HL-60 (cell line): ENCODE results near the gene PSMD1.

Experiments used
- DNase-seq, 2 experiments: peaks; one replicate each; pipeline ENCODE4 v3.0.0-alpha.2; 2010 to 2020; ENCODE audit warnings: low read depth in 1 of 2, low spot score in 1 of 2
- H3K27ac ChIP-seq: fragments of 250-450 bp; sonication (Bioruptor Pico); replicated peaks from 2 replicates; pipeline ENCODE4 v1.5.1; 2020; ENCODE audit warnings: mild to moderate bottlenecking, moderate library complexity
- H3K27me3 ChIP-seq: fragments of 250-450 bp; sonication (Bioruptor Pico); 2 replicates; pipeline ENCODE4 v1.5.1; 2021; ENCODE audit warnings: mild to moderate bottlenecking, moderate library complexity; ENCODE audit not compliant: insufficient read depth, poor library complexity, severe bottlenecking
- H3K4me3 ChIP-seq: replicated peaks from 2 replicates; pipeline ENCODE4 v1.5.1; 2011; ENCODE audit warnings: mild to moderate bottlenecking, control low read depth, low read length; ENCODE audit not compliant: insufficient read depth
- GABPA ChIP-seq: IDR thresholded peaks from 2 replicates; pipeline ENCODE4 v1.6.1; 2012; ENCODE audit warnings: low read depth
- POLR2AphosphoS5 ChIP-seq: IDR thresholded peaks from 2 replicates; pipeline ENCODE4 v1.6.1; 2012; ENCODE audit warnings: low read depth
- REST ChIP-seq: IDR thresholded peaks from 2 replicates; pipeline ENCODE4 v1.6.1; 2012; ENCODE audit warnings: low read depth; ENCODE audit not compliant: insufficient replicate concordance
- SPI1 ChIP-seq: IDR thresholded peaks from 2 replicates; pipeline ENCODE4 v1.6.1; 2012; ENCODE audit warnings: low read depth, mild to moderate bottlenecking, borderline replicate concordance
- TF ChIP-seq, protein P1 (sequence below): IDR thresholded peaks from one replicate; pipeline ENCODE4 v1.5.1; 2011; ENCODE audit warnings: low read length, control low read depth, inconsistent platforms; ENCODE audit not compliant: insufficient read depth

PSMD1 gene

DNA sequence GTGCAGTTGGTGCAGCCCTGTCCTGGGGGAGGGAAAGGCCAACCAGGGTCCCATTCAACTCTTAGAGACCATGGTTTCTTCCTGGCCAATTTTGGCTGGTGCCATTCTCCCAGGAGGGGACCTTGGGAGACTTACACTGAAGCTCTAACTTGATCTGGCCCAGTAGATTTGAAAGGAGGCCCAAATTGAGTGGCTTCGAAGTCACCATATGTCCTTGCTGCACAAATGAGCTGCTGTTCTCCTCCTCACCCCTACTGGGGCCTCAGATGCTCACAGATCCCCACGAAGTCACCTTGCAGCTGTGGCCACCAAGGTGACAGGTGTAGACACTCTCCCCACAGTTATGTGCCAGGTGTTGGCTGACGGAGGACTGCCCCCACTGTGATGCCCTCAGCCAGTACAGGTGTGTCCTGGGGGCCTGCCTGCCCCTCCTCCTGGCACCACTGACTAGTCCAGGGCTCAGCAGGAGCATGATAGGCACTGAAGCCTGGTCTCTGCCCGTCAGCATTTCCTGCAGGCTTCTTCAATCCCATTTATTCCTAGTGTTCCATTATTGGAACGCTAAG, 24.0 kb upstream of the PSMD1 start:
- TF ChIP-seq POLR2AphosphoS5 (no peak), SPI1 (no peak), REST (no peak), GABPA (no peak)
- TF ChIP-seq, protein P1, sequence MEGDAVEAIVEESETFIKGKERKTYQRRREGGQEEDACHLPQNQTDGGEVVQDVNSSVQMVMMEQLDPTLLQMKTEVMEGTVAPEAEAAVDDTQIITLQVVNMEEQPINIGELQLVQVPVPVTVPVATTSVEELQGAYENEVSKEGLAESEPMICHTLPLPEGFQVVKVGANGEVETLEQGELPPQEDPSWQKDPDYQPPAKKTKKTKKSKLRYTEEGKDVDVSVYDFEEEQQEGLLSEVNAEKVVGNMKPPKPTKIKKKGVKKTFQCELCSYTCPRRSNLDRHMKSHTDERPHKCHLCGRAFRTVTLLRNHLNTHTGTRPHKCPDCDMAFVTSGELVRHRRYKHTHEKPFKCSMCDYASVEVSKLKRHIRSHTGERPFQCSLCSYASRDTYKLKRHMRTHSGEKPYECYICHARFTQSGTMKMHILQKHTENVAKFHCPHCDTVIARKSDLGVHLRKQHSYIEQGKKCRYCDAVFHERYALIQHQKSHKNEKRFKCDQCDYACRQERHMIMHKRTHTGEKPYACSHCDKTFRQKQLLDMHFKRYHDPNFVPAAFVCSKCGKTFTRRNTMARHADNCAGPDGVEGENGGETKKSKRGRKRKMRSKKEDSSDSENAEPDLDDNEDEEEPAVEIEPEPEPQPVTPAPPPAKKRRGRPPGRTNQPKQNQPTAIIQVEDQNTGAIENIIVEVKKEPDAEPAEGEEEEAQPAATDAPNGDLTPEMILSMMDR: no peak
- H3K27me3 ChIP-seq: peaks cover 21% of the 10 kb centered on the region
- H3K27ac ChIP-seq: no peak overlapping the region
- DNase-seq: no peak
- no peak overlapping the region for H3K4me3 ChIP-seq

DNA sequence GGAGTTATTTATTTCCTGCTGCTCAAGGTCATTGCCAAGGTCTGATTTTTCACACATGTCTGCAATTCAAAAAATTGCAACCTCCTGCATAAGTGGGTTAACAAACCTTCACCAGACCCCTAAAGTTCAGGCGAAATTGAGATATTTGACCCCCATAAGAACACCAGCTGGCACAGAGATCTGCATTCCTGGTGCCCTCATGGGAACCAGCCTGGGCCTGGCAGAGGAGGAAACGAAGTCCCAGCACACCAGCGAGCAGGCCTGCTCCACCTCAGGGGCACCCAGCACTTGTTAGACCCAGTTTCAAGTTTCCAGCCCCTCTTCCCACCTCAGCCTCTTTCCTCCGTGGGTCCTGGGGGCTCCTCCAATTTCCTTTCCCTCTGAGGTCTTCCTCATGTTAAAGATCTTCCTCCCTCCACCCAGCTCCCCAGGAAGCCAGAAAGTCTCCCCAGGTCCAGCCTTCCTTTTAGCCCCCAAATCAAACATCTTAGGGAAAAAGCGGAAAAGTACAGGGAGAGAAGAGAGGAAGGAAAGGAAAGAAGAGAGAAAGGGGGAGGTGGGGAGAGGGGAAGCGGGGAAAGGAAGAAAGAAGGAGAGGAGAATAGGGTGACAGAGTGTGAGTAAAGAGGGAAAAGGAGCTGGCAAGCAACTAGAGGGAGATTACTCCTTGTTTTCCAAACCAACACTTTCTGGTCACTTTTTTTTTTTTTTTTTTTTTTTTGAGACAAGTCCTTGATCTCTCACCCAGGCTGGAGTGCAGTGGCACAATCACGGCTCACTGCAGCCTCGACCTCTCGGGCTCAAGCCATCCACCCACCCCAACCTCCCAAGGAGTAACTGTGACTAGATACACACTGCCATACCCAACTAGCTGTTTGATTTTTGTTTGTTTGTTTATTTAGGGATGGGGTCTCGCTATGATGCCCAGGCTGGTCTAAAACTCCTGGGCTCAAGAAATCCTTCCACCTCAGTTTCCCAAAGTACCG, 23.2 kb upstream of the PSMD1 start:
- Histone ChIP-seq H3K27me3 (peaks cover 25% of the 10 kb centered on the region), H3K27ac (no peak overlapping the region), H3K4me3 (no peak overlapping the region)
- TF ChIP-seq SPI1: no peak
- TF ChIP-seq GABPA: no peak
- TF ChIP-seq POLR2AphosphoS5: no peak
- no peak for TF ChIP-seq REST
- TF ChIP-seq, protein P1: no peak
- DNase-seq: no peak

GRCh38 chr2:231034291-231034882, 22.3 kb upstream of the PSMD1 start:
- no peak overlapping the region for H3K27ac ChIP-seq

More at GRCh38 chr2:231034291-231034882, 22.3 kb upstream of the PSMD1 start:
- Histone ChIP-seq H3K27me3 (peaks cover 33% of the 10 kb centered on the region), H3K4me3 (no peak overlapping the region)
- TF ChIP-seq POLR2AphosphoS5 (no peak), REST (no peak), GABPA (no peak), SPI1 (no peak)
- TF ChIP-seq, protein P1: no peak
- no peak for DNase-seq
